ENCODE measurements around the gene CASP12. TPM values are rescaled to one million over a fixed set of nuclear protein-coding genes. Genes with fewer than 3 reads are reported as not detected.
"Not testable (repeated sequence)": the region's sequence is repeated elsewhere in the genome, so short reads cannot be mapped to it uniquely, and the experiment has no call there.

The CASP12 gene
- not detected for total RNA-seq

DNA sequence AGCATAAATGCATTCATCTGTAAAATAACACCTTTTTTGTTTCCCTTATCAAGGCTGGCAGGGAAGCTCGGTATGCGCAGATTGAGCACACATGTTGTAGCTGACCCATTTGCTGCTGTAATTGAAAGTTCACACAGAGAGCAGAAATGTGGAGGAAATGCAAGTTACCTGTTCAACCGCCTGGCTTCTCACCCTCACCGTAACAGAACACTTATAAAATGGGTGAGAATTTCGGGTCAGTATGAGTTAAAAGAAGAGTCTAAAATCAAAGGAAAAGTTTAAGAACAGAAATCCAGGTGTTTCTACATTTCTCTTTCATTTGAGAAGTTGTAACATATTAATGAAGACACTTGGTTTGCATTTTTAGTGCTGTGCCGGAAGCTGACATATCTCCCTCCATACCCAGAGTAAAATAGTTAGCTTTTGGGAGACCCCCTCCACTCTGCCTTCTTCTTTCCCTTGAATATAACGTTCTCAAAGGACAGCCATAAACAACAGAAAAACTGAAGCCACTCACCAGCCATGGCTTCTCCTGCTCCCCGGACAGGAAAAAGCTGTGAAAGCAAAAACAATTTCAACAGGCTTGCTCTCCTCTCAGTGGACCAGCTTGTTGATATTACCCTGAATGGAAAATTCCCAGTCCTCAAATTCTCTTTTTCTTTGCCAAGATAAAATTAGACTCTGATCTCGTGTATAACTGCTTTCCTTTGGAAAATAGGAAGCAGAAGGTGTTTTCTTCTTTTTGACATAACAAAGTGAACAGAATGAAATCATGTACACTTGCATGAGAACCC is at the start of gene CASP12:
Gene CASP12 (minus strand): TSS at position 570 of the 794 bp plus-strand sequence.
- peak within 1 kb of the TSS; percentile 81 for H3K4me3 Mint-ChIP-seq
- H3K27ac Mint-ChIP-seq = peak within 1 kb of the TSS; percentile 78
- peak; percentile 66 for ATAC-seq (replicated peaks)

DNA sequence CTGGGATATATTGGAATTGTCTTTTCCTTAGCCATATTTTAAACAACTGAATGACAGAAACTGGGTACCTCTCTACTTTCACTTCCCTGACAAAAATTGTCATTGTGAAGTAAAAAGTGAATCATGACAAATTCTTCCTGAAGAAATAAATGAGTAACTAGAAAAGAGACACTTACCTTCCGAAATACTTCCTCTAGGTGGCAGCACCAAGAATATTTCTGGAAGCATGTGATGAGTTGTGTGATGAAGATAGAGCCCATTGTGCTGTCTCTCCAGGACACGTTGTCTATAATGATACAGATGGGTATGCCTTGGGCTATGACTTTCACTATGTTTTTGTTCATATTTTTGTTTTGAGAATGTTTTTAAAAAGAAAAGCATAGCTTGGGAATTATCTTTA is 48.6 kb upstream of the CASP12 start:
- peaks cover 12% of the 10 kb centered on the region for H3K4me1 Mint-ChIP-seq
- H3K36me3 Mint-ChIP-seq (ENCODE audit: low read depth) = peaks cover 100% of the 10 kb centered on the region
- no peaks in the 10 kb centered on the region for H3K9me3 Mint-ChIP-seq
- H3K27ac Mint-ChIP-seq = no peak overlapping the region
- peak; percentile 93 for ATAC-seq (replicated peaks)
- H3K4me3 Mint-ChIP-seq = no peak overlapping the region
- no peaks in the 10 kb centered on the region for H3K27me3 Mint-ChIP-seq

More for the DNA sequence above, at the start of gene CASP12:
- Mint-ChIP-seq H3K27me3 (no peaks in the 10 kb centered on the region), H3K4me1 (peaks cover 5% of the 10 kb centered on the region), H3K9me3 (no peaks in the 10 kb centered on the region), H3K36me3 (ENCODE audit: low read depth) (peaks cover 5% of the 10 kb centered on the region)

DNA sequence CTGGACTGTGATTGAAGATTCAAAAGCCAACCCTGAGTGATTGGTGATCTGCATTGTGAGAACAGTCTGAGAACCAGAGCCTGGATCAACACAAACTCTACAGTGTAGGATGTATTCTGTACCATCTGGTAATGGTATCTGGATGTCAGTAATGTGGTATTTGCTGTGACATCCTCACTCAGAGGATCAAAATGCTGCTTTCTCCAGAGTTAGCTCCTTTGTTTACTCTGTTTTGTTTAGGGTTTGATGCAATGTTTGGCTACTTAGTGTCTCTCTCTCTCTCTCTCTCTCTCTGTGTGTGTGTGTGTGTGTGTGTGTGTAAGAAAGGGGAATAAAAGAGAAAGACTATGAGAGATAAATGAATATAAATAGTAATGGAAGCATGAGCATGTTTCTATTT is 45.8 kb upstream of the CASP12 start:
- no peak overlapping the region for H3K4me3 Mint-ChIP-seq
- H3K27ac Mint-ChIP-seq = no peak overlapping the region
- no peak for ATAC-seq (replicated peaks)
- H3K4me1 Mint-ChIP-seq = peaks cover 12% of the 10 kb centered on the region
- no peaks in the 10 kb centered on the region for H3K27me3 Mint-ChIP-seq
- H3K9me3 Mint-ChIP-seq = no peaks in the 10 kb centered on the region
- H3K36me3 Mint-ChIP-seq (ENCODE audit: low read depth) = peaks cover 77% of the 10 kb centered on the region

DNA sequence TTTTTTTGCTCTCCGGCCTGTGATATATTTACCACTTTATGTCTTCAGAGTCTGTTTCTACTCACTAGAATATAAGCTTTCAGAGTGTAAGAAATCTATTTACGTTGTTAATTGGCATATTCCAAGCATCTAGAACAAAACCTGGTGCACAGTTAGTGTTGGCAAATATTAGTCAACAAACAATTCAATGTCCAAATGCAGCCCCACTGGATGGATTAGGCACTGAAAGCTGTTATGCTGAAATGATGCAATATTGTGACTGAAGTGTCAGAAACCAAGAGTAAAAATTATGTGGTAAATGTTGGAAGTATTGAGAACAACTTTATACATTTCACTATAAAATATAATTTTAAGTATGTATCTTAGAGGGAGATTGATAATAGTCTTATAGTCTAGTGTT is 45.3 kb upstream of the CASP12 start:
- Mint-ChIP-seq H3K4me3 (no peak overlapping the region), H3K4me1 (peaks cover 12% of the 10 kb centered on the region), H3K9me3 (no peaks in the 10 kb centered on the region), H3K36me3 (ENCODE audit: low read depth) (peaks cover 72% of the 10 kb centered on the region), H3K27me3 (no peaks in the 10 kb centered on the region), H3K27ac (no peak overlapping the region)
- ATAC-seq (replicated peaks) = no peak

DNA sequence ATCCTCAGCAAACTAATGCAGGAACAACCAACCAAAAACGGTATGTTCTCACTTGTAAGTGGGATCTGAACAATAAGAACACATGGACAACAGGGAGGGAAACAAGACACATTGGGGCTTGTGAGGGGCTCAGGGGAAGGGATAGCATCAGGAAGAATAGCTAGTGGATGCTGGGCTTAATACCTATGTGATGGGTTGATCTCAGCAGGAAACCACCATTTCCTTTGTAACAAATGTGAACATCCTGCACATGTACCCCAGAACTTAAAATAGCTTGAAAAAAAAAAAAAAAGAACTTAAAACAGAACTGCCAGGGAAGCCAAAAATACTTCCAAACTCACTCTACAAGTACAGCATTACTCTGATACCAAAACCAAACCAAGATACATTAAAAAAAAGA is 36.3 kb upstream of the CASP12 start:
- no peaks in the 10 kb centered on the region for H3K27me3 Mint-ChIP-seq
- no peaks in the 10 kb centered on the region for H3K36me3 Mint-ChIP-seq (ENCODE audit: low read depth)
- peak overlapping the region; percentile 41 for H3K4me3 Mint-ChIP-seq
- ATAC-seq (replicated peaks) = no peak
- H3K4me1 Mint-ChIP-seq = peaks cover 12% of the 10 kb centered on the region
- no peak overlapping the region for H3K27ac Mint-ChIP-seq
- H3K9me3 Mint-ChIP-seq = peaks cover 5% of the 10 kb centered on the region

DNA sequence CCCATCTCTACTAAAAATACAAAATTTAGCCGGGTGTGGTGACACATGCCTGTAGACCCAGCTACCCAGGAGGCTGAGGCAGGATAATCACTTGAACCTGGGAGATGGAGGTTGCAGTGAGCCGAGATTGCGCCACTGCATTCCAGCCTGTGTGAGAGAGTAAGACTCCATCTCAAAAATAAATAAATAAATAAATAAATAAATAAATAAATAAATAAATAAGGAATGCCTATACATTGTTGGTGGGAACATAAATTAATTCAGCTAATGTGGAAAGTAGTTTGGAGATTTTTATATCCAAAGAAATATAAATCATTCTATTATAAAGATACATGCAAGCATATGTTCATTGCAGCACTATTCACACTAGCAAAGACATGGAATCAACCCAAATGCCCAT is 35.8 kb upstream of the CASP12 start:
- not testable (repeated sequence) for H3K27ac Mint-ChIP-seq; ATAC-seq (replicated peaks); H3K27me3 Mint-ChIP-seq; H3K36me3 Mint-ChIP-seq (ENCODE audit: low read depth); H3K9me3 Mint-ChIP-seq
- Mint-ChIP-seq H3K4me3 (peak overlapping the region; percentile 41), H3K4me1 (peaks cover 12% of the 10 kb centered on the region)

DNA sequence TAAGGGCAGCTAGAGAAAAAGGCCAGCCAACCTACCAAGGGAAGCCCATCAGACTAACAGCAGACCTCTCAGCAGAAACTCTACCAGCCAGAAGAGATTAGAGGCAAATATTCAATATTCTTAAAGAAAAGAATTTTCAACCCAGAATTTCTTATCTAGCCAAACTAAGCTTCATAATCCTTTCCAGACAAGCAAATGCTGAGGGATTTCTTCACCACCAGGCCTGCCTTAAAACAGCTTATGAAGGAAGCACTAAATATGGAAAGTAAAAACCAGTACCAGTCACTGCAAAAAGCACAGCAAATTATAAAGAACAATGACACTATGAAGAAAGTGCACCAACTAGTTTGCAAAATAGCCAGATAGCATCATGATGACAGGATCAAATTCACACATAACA is 30.6 kb upstream of the CASP12 start:
- Mint-ChIP-seq H3K9me3 (peaks cover 14% of the 10 kb centered on the region), H3K27me3 (no peaks in the 10 kb centered on the region), H3K36me3 (ENCODE audit: low read depth) (no peaks in the 10 kb centered on the region), H3K4me1 (no peaks in the 10 kb centered on the region), H3K27ac (no peak overlapping the region), H3K4me3 (no peak overlapping the region)
- no peak for ATAC-seq (replicated peaks)

DNA sequence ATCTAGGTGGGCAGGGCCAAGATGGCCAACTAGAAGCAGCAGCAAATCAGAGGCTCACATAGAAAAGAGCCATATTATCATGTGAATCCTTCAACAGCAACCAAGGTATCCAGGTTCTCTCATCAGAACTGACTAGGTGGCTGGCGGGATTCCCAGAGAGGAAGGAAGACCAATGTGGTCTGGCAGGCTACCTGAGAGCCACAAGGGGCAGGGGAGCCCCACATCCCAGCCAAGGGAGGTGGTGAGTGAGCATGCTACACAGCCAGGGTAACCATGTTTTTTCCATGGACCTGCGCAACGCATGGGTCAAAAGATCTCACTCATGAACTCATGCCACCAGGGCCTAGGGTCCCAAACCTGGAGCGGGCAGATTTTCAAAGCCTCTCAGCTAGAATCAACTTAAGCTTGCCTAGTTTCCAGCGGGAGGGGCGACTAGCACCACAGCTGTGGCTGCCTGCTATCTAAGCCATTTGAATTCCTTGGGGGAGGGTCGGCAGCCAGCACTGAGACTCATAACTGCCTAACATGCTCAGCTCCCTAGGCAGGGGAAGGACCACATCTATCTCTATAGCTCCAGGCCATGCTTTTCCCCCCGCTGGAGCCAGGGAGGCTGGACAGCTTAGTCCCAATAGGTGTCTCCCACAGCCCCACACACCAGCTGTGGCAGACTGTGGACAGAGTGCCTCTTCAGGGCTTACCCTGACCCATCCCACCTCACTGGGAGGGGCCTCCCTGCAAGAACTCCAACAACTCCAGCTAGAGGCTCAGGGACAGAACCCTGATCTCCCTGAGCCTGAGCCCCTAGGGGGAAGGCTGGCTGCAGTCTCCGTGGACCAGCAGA is 28.7 kb upstream of the CASP12 start:
- Mint-ChIP-seq H3K36me3 (ENCODE audit: low read depth) (no peaks in the 10 kb centered on the region), H3K9me3 (peaks cover 20% of the 10 kb centered on the region), H3K4me1 (no peaks in the 10 kb centered on the region)

DNA sequence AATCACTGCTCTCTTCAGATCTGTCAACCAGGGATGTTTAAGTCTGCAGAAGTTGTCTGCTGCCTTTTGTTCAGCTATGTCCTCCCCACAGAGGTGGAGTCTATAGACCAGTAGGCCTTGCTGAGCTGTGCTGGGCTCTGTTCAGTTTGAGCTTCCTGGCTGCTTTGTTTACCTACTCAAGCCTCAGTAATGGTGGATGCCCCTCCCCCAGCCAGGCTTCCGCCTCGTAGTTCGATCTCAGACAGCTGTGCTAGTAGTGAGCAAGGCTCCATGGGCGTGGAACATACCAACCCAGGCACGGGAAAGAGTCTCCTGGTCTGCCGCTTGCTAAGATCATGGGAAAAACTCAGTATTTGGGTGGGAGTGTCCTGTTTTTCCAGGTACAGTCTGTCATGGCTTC is 27.6 kb upstream of the CASP12 start:
- H3K27me3 Mint-ChIP-seq = no peaks in the 10 kb centered on the region
- H3K27ac Mint-ChIP-seq = no peak overlapping the region
- H3K36me3 Mint-ChIP-seq (ENCODE audit: low read depth) = no peaks in the 10 kb centered on the region
- peaks cover 20% of the 10 kb centered on the region for H3K9me3 Mint-ChIP-seq
- H3K4me1 Mint-ChIP-seq = no peaks in the 10 kb centered on the region
- no peak overlapping the region for H3K4me3 Mint-ChIP-seq
- ATAC-seq (replicated peaks) = no peak

More for the DNA sequence above, 28.7 kb upstream of the CASP12 start:
- no peak for ATAC-seq (replicated peaks)
- no peak overlapping the region for H3K27ac Mint-ChIP-seq
- H3K27me3 Mint-ChIP-seq = no peaks in the 10 kb centered on the region
- no peak overlapping the region for H3K4me3 Mint-ChIP-seq

DNA sequence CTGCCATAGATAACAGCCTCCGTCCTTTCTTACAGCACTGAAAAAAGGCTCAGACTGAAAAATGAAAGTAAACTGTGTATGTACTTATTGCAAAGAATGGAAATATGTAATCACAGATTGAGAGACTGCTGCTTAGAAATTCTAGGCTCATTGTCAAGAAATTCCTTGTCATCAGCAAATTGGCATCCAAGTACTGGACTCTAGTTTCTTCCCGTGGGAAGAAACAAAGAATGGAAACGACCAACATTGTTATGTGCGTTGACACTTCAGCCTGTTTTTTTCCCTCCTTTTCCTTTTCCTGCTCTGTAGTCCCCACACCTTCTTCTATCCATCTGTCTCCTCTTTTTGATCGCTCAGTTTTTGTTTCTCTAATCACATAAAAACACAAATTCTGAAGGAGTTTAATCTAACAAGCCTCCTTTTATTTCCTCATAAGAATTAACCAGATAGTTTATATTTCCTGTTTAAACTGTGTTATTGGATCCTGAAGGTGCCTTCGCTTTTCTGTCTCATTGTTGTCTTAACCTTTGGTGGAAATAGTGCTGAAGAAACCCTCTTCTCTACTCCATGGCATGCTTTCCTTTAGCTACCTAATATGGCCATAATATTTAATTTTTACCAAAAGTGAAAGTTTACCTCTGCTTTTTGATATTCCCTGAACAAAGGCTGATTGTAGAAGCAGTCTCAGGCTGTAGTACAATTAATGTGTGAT is 20.0 kb upstream of the CASP12 start:
- Mint-ChIP-seq H3K9me3 (peaks cover 4% of the 10 kb centered on the region), H3K4me1 (peaks cover 33% of the 10 kb centered on the region)

DNA sequence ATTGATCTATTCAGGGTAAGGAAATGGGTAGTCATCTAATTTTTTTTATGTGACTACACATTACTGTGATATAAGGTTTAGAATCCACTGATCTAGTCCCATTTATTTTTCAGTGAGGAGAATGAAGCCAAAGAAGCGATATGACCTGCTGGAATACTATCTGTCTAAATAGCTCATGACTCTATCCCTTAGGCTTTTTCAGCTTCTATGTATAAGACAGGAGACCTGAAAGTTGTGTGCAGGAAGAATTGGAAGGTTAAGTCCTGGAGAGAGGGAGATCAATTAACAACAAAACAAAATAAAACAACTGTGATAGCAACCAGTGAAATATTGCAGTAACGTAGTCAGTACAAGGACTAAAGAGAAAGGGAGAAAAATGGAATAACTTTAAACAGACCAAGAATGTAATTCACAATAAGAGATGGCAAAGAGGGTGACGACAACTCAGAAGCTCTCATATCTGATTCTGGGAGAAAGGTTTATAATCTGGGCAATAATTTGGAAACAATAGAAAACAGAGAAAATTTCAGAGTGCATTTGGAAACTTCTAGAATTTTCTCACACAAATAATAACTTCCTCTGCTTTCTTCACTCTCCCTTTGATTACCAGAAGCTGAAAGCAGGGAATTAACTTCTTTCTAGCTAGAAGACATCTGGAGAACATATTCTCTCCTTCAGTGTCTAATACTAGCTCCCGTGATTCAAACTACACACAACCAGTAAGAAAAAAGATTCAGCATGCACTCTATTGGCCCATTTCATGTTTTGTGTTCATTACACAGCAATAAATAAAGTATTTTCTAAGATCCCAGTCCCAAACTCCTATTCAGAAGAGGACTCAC is 19.2 kb upstream of the CASP12 start:
- peak overlapping the region; percentile 74 for H3K27ac Mint-ChIP-seq
- no peaks in the 10 kb centered on the region for H3K36me3 Mint-ChIP-seq (ENCODE audit: low read depth)
- H3K9me3 Mint-ChIP-seq = no peaks in the 10 kb centered on the region
- peaks cover 33% of the 10 kb centered on the region for H3K4me1 Mint-ChIP-seq
- H3K27me3 Mint-ChIP-seq = no peaks in the 10 kb centered on the region
- H3K4me3 Mint-ChIP-seq = peak overlapping the region; percentile 86
- ATAC-seq (replicated peaks) = peak; percentile 50

More for the DNA sequence above, 20.0 kb upstream of the CASP12 start:
- no peaks in the 10 kb centered on the region for H3K36me3 Mint-ChIP-seq (ENCODE audit: low read depth)
- H3K4me3 Mint-ChIP-seq = peak overlapping the region; percentile 86
- no peaks in the 10 kb centered on the region for H3K27me3 Mint-ChIP-seq
- peak; percentile 84 for ATAC-seq (replicated peaks)
- peak overlapping the region; percentile 74 for H3K27ac Mint-ChIP-seq

DNA sequence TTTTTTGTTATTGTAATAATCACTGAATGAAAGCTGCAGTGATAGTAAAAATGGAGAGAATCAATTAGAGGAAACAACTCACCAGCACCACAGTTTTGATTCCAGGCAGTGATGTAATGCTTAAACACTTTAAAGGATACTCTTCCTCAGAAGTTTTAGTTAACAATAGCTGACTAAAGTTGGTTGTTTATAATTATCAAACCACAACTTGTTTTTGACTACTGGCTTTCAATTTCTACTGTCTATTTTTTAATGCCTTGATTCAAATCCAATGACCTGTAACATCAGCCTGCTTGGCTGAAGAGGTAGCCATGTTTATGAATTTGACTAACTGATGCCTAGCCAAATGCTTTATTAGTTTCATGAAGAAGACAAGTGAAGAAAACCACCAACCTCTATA is 18.2 kb upstream of the CASP12 start:
- Mint-ChIP-seq H3K36me3 (ENCODE audit: low read depth) (no peaks in the 10 kb centered on the region), H3K9me3 (no peaks in the 10 kb centered on the region), H3K27ac (peak overlapping the region; percentile 74), H3K4me1 (peaks cover 33% of the 10 kb centered on the region), H3K4me3 (peak overlapping the region; percentile 86), H3K27me3 (no peaks in the 10 kb centered on the region)
- ATAC-seq (replicated peaks) = peak; percentile 42

DNA sequence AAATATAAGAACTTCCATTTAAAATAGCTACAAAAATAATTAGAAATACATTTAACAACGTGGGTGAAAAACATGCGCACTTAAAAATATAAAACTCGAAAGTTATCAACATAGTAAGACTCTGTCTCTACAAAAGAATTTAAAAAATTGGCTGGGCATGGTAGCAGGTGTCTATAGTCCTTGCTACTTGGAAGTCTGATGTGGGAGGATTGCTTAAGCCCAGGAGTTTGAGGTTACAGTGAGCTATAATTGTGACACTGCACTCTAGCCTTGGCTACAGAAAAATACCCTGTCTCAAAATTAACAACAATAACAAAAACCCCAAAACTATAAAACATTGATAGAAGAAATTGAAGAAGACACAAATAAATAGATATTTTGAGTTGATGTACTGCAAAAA is 13.8 kb upstream of the CASP12 start:
- ATAC-seq (replicated peaks) = no peak
- Mint-ChIP-seq H3K27me3 (no peaks in the 10 kb centered on the region), H3K36me3 (ENCODE audit: low read depth) (peaks cover 3% of the 10 kb centered on the region), H3K4me3 (no peak overlapping the region), H3K9me3 (no peaks in the 10 kb centered on the region), H3K27ac (no peak overlapping the region), H3K4me1 (peaks cover 34% of the 10 kb centered on the region)

DNA sequence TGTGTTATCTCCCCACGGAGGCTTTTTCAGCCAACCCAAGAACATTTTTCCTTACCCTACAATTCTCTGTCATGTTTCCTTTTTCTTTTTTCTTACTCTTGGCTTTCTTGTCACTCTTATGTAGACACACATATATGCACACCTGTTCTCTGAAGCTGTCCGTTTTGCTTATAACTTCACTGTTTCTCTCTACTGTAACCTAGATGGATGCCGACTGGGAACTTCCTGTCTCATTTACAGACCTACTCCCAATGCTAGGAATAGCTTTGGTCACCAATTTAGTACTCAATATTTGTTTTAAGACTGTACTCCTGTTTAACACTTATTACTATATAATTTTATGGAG is 9.9 kb upstream of the CASP12 start:
- H3K9me3 Mint-ChIP-seq = no peaks in the 10 kb centered on the region
- H3K36me3 Mint-ChIP-seq (ENCODE audit: low read depth) = peaks cover 23% of the 10 kb centered on the region
- H3K27ac Mint-ChIP-seq = peak overlapping the region; percentile 12

More for the DNA sequence above, 9.9 kb upstream of the CASP12 start:
- Mint-ChIP-seq H3K4me1 (peaks cover 15% of the 10 kb centered on the region), H3K4me3 (peak overlapping the region; percentile 63), H3K27me3 (no peaks in the 10 kb centered on the region)
- ATAC-seq (replicated peaks) = no peak

All from activated T-helper 17 cell treated with anti-CD3 and anti-CD28 coated beads, Interleukin-2, amount 50 U/mL, for 72 hours (primary cell).